Natural killer cell (primary cell): ENCODE results near the gene FHIT. TPM values are rescaled to one million over a fixed set of nuclear protein-coding genes. Genes with fewer than 3 reads are reported as not detected.

Experiments used
- ATAC-seq, 3 donors: fragments of 150-1000 bp in 2 of 3; fragments of 200-7000 bp in 1 of 3; cut with Tn5 transposase; 1 replicate in 1 of 3; 2 replicates in 2 of 3; pipeline ENCODE4 v1.10.0; 2021; ENCODE audit warnings: mild to moderate bottlenecking in 2 of 3, moderate library complexity in 2 of 3
- DNase-seq, 2 donors: peaks; one replicate each; pipeline versions ENCODE4 v3.0.0 to v3.0.0-alpha.2; 2013 to 2021; ENCODE audit warnings: mixed read lengths in 1 of 2
- H3K27ac ChIP-seq: one replicate; pipeline ENCODE4 v1.5.1; 2013; ENCODE audit warnings: mild to moderate bottlenecking, low read length
- H3K27me3 ChIP-seq: one replicate; pipeline ENCODE4 v1.6.1; 2013; ENCODE audit warnings: low read length; ENCODE audit not compliant: control insufficient read depth, insufficient read depth
- H3K36me3 ChIP-seq: one replicate; pipeline ENCODE4 v1.6.1; 2013; ENCODE audit warnings: low read length; ENCODE audit not compliant: control insufficient read depth, insufficient read depth
- H3K4me1 ChIP-seq: one replicate; pipeline ENCODE4 v1.6.1; 2013; ENCODE audit warnings: low read length; ENCODE audit not compliant: control insufficient read depth, insufficient read depth
- H3K4me3 ChIP-seq: one replicate; pipeline ENCODE4 v1.5.1; 2013; ENCODE audit warnings: low read length
- H3K9me3 ChIP-seq: one replicate; pipeline ENCODE4 v1.6.1; 2013; ENCODE audit warnings: low read length; ENCODE audit not compliant: control insufficient read depth, insufficient read depth
- H3K27ac Mint-ChIP-seq, 2 donors: one replicate each; pipeline ENCODE4 v1.8.0; 2022; ENCODE audit warnings: mild to moderate bottlenecking in 2 of 2, mixed read lengths in 2 of 2, moderate library complexity in 1 of 2
- H3K27me3 Mint-ChIP-seq, 2 donors: one replicate each; pipeline ENCODE4 v1.8.0; 2022; ENCODE audit warnings: low read depth in 2 of 2, mixed read lengths in 2 of 2
- H3K36me3 Mint-ChIP-seq: one replicate; pipeline ENCODE4 v1.8.0; 2022; ENCODE audit warnings: mixed read lengths
- H3K4me1 Mint-ChIP-seq, 2 donors: one replicate each; pipeline ENCODE4 v1.8.0; 2022; ENCODE audit warnings: mixed read lengths in 2 of 2
- H3K4me3 Mint-ChIP-seq: one replicate; pipeline ENCODE4 v1.8.0; 2022; ENCODE audit warnings: mild to moderate bottlenecking, moderate library complexity, mixed read lengths
- H3K9me3 Mint-ChIP-seq, 2 donors: one replicate each; pipeline ENCODE4 v1.8.0; 2022; ENCODE audit warnings: mixed read lengths in 2 of 2
- CTCF ChIP-seq: fragments of 200-600 bp; IDR thresholded peaks from one replicate; pipeline ENCODE4 v1.8.0; 2022; ENCODE audit warnings: antibody characterized with exemption
- WGBS: methylation state at CpG from one replicate; pipeline ENCODE4 v1.1.7; 2013; ENCODE audit warnings: missing lambda C conversion rate; ENCODE audit not compliant: insufficient coverage; 5-methylcytosine and 5-hydroxymethylcytosine counted together
- intact Hi-C: fragments of 100-400 bp; cut with micrococcal nuclease; formaldehyde crosslinking; loops from one replicate; pipeline ENCODE4 v1.14.2; 2022
- total RNA-seq, 4 donors: library from RNA; stranded (reverse); fragments of 120-200 nt in 1 of 4; gene quantifications; one replicate each; pipeline versions ENCODE4 v1.2.3 to v1.2.4, GENCODE V29; 2013 to 2022

The FHIT gene
- total RNA-seq, 3 donors from 2014 or later (not counting 1 experiment from before 2014, with no cell fraction given) = 2.7 to 6.1 (median 3.3) TPM

DNA sequence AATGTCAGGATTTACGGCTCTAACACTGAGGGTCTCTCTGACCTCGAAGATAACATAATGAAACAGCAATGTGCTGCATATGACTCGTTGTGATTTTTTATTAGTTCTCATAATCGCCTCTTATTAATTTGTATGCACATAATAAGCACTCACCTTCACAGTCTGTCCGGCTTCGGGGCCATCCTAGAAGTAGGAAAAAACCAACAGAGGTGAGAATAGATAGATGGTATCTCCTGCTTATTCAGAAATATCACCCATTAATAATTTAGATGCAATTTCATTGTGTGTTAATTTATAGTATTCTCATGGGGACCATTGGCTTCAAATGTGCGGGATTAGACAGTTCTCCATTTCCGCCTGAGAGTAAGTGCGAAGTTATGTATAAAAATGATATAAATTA is 1240.0 kb downstream of the FHIT start:
- WGBS = 17% methylated on average over 4 of the region's 9 CpGs
- Histone ChIP-seq H3K4me1 (peaks cover 21% of the 10 kb centered on the region), H3K27ac (peak overlapping the region; percentile 90), H3K27me3 (no peaks in the 10 kb centered on the region), H3K36me3 (no peaks in the 10 kb centered on the region), H3K4me3 (peak overlapping the region; percentile 21), H3K9me3 (no peaks in the 10 kb centered on the region)
- H3K4me1 Mint-ChIP-seq = peaks cover 62 to 74% of the 10 kb centered on the region in 2 donors
- DNase-seq = no peak
- peaks cover 2 to 3% of the 10 kb centered on the region in 2 donors for H3K9me3 Mint-ChIP-seq
- intact Hi-C loops = loop anchor here (10.0 kb wide), 1 partner anchor 154 kb away; no protein-coding TSS in a partner anchor
- ATAC-seq = no peak
- peak overlapping the region; percentile 96 for H3K4me3 Mint-ChIP-seq
- no peaks in the 10 kb centered on the region for H3K27me3 Mint-ChIP-seq
- H3K27ac Mint-ChIP-seq = peak overlapping the region; percentile 98 to 99
- peaks cover 7% of the 10 kb centered on the region for H3K36me3 Mint-ChIP-seq
- TF ChIP-seq CTCF = no peak

- Mint-ChIP-seq H3K4me3 (peak overlapping the region; percentile 96), H3K27ac (peak overlapping the region; percentile 98 to 99), H3K9me3 (peaks cover 2 to 3% of the 10 kb centered on the region in 2 donors), H3K4me1 (peaks cover 61 to 74% of the 10 kb centered on the region in 2 donors), H3K36me3 (peaks cover 7% of the 10 kb centered on the region), H3K27me3 (no peaks in the 10 kb centered on the region)
- Histone ChIP-seq H3K27ac (peak overlapping the region; percentile 90), H3K27me3 (no peaks in the 10 kb centered on the region), H3K4me1 (peaks cover 21% of the 10 kb centered on the region), H3K9me3 (no peaks in the 10 kb centered on the region), H3K36me3 (no peaks in the 10 kb centered on the region), H3K4me3 (peak overlapping the region; percentile 21)
- TF ChIP-seq CTCF = no peak
- WGBS = 0% methylated on average over 3 of the region's 4 CpGs
- peak; percentile 44 to 91 for DNase-seq
- intact Hi-C loops = loop anchor here (1.0 to 10.0 kb wide), 2 partner anchors 55 to 154 kb away; no protein-coding TSS in a partner anchor
- ATAC-seq = peak; percentile 91 to 99 (median 94)
Observed at GRCh38 chr3:60010781-60011180, 1240.5 kb downstream of the FHIT start.

GRCh38 chr3:60009931-60010478 is 1241.2 kb downstream of the FHIT start:
- no peaks in the 10 kb centered on the region for H3K9me3 ChIP-seq
- H3K4me1 ChIP-seq = peaks cover 21% of the 10 kb centered on the region
- ATAC-seq (no peak), DNase-seq (no peak)
- Mint-ChIP-seq H3K9me3 (peaks cover 2 to 3% of the 10 kb centered on the region in 2 donors), H3K27me3 (no peaks in the 10 kb centered on the region), H3K4me3 (peak overlapping the region; percentile 96), H3K4me1 (peaks cover 60 to 74% of the 10 kb centered on the region in 2 donors), H3K27ac (peak overlapping the region; percentile 98 to 99), H3K36me3 (peaks cover 7% of the 10 kb centered on the region)
- no peaks in the 10 kb centered on the region for H3K27me3 ChIP-seq
- TF ChIP-seq CTCF = no peak
- peak overlapping the region; percentile 90 for H3K27ac ChIP-seq
- intact Hi-C loops = loop anchor here (1.0 to 10.0 kb wide), 2 partner anchors 55 to 155 kb away; no protein-coding TSS in a partner anchor
- H3K4me3 ChIP-seq = no peak overlapping the region
- H3K36me3 ChIP-seq = no peaks in the 10 kb centered on the region
- WGBS = 89% methylated on average over 1 of the region's 3 CpGs
